Daoy (cell line): ENCODE measurements around the gene SIM2. TPM values are rescaled to one million over a fixed set of nuclear protein-coding genes. Genes with fewer than 3 reads are reported as not detected.

Source experiments
- DNase-seq: peaks from one replicate; pipeline ENCODE4 v3.0.0-alpha.2; 2015; ENCODE audit warnings: low read depth
- total RNA-seq: library from RNA; depleted of rRNA; stranded (reverse); fragments of >200 nt; shearing (Covaris generic); gene quantifications from 2 replicates; pipeline ENCODE4 v1.2.3, GENCODE V29; 2014

The SIM2 gene
- total RNA-seq, 1 experiment from 2014 or later: 12.9 TPM

GRCh38 chr21:36763305-36763704 lies 64.4 kb downstream of the SIM2 start:
- DNase-seq: no peak

- no peak for DNase-seq
These were observed 66.3 kb downstream of the SIM2 start for GRCh38 chr21:36765229-36765628.

GRCh38 chr21:36766511-36766910 lies 67.6 kb downstream of the SIM2 start:
- no peak for DNase-seq

GRCh38 chr21:36767096-36767495 lies 68.2 kb downstream of the SIM2 start:
- no peak for DNase-seq

- no peak for DNase-seq
These were observed 69.6 kb downstream of the SIM2 start for GRCh38 chr21:36768496-36768895.

- no peak for DNase-seq
These were observed 70.3 kb downstream of the SIM2 start for GRCh38 chr21:36769051-36769839.

- peak; percentile 85 for DNase-seq
These were observed 74.2 kb downstream of the SIM2 start for GRCh38 chr21:36773117-36773516.

GRCh38 chr21:36773995-36774394 lies 75.1 kb downstream of the SIM2 start:
- DNase-seq: no peak

GRCh38 chr21:36776981-36777617 lies 78.2 kb downstream of the SIM2 start:
- peak; percentile 51 for DNase-seq

- no peak for DNase-seq
These were observed 81.9 kb downstream of the SIM2 start for GRCh38 chr21:36780861-36781260.

GRCh38 chr21:36783612-36784374 lies 84.9 kb downstream of the SIM2 start:
- peak; percentile 90 for DNase-seq

- DNase-seq: no peak
These were observed 86.0 kb downstream of the SIM2 start for GRCh38 chr21:36784947-36785346.

- no peak for DNase-seq
These were observed 86.7 kb downstream of the SIM2 start for GRCh38 chr21:36785615-36786014.

- DNase-seq: no peak
These were observed 87.3 kb downstream of the SIM2 start for GRCh38 chr21:36786186-36786585.

- peak; percentile 84 for DNase-seq
These were observed 89.3 kb downstream of the SIM2 start for GRCh38 chr21:36788120-36788638.

GRCh38 chr21:36790616-36791015 lies 91.7 kb downstream of the SIM2 start:
- no peak for DNase-seq

GRCh38 chr21:36791180-36791579 lies 92.3 kb downstream of the SIM2 start:
- no peak for DNase-seq

- no peak for DNase-seq
These were observed 93.0 kb downstream of the SIM2 start for GRCh38 chr21:36791695-36792470.

- DNase-seq: peak; percentile 61
These were observed 93.6 kb downstream of the SIM2 start for GRCh38 chr21:36792505-36792967.

GRCh38 chr21:36796070-36796469 lies 97.2 kb downstream of the SIM2 start:
- no peak for DNase-seq

- no peak for DNase-seq
These were observed 99.6 kb downstream of the SIM2 start for GRCh38 chr21:36798491-36798890.
